Stimulated activated CD4-positive, alpha-beta T cell treated with anti-CD3 and anti-CD28 coated beads, Interleukin-2, amount 100 ng/mL, for 4 hours (primary cell): ENCODE measurements around the gene ZNF112.

Source experiments
- DNase-seq: peaks from one replicate; pipeline ENCODE4 v3.0.0-alpha.2; 2020; ENCODE audit warnings: low read depth

The ZNF112 gene

DNA sequence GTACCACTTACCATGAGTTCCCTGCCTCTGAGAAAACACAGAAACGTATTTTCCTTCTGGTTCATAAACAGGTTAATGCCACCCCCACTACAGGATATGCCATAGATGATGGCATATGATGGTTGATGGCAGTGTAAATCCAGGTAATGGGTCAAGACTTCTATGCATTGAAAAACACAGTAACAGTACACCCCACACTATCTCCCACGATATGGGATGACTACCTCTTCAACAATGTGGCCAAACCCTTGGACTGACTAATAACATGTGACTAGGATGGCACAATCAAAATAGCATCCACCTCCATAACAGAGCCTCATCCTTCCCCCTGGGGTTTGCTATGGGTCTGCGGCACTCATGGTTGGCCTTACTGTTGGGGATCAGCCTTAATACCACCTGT is 73.6 kb downstream of the ZNF112 start:
- DNase-seq, result no peak

DNA sequence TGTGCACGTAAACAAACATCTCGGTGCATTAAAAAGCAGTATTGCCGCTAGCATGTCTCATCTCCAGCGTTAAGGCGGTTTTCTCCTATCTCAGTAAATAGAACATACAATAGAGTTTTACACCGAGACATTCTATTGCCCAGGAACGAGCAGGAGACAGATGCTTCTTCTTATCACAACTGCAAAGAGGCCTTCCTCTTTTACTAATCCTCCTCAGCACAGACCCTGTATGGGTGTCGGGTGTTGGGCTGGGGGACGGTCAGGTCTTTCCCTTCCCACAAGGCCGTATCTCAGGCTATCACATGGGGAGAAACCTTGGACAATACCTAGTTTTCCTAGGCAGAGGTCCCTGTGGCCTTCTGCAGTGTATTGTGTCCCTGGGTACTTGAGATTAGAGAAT is 75.6 kb downstream of the ZNF112 start:
- no peak for DNase-seq

DNA sequence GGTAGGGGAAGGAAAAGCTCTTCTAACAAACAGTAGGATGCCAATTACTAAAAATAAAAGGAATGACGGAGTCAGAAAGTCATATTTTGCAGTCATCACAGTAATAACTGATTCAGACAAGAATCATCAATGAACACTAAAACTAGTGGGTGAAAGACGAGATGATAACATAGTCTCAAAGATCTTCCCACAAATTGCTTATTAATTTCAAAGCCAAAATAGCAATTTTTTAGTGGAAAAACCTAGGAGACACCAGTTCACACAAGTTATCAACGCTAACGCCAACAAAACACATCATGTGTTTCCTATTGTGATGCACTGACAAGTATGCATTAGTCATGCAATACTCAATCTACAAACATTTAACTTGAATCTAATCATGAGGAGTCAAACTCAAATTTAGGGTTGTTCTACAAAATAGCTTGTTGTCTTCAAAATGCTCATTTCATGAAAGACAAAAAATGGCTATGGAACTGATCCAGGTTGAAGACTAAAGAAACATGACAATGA is 78.2 kb downstream of the ZNF112 start:
- no peak for DNase-seq

DNA sequence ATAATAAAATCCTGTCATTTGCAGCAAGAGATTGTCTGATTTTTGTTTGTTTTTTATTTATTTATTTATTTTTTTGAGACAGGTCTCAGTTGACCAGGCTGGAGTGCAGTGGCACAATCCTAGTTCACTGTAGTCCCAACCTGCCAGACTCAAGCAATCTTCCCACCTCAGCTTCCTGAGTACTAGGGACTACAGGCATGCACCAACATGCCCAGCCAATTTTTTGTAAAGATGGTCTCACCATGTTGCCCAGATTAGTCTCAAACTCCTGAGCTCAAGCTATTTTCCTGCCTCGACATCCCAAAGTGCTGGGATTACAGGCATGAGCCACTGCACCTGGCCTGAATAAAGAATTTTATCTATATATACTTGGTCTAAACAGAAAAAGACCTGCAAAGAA is 79.1 kb downstream of the ZNF112 start:
- DNase-seq, result no peak
